Vagina (tissue), 2 donors: ENCODE results near the gene COX5B. TPM values are rescaled to one million over a fixed set of nuclear protein-coding genes. Genes with fewer than 3 reads are reported as not detected.
A peak's percentile ranks its signal among the peaks of the same experiment; 100 is the strongest.

Experiments
- DNase-seq, 2 donors: peaks; one replicate each; pipeline ENCODE4 v3.0.0-alpha.2; 2017; ENCODE audit errors: extremely low spot score in 2 of 2
- H3K27ac ChIP-seq: fragments of 200-600 bp; sonication (generic); one replicate; pipeline ENCODE4 v1.5.1; 2019
- H3K27me3 ChIP-seq: fragments of 200-600 bp; sonication (generic); one replicate; pipeline ENCODE4 v1.5.1; 2019
- H3K36me3 ChIP-seq, 2 donors: fragments of 200-600 bp; sonication (generic); one replicate each; pipeline ENCODE4 v1.5.1; 2017 to 2019
- H3K4me1 ChIP-seq: fragments of 200-600 bp; sonication (generic); one replicate; pipeline ENCODE4 v1.5.1; 2019
- H3K4me3 ChIP-seq, 2 donors: fragments of 200-600 bp; sonication (generic); 1 replicate in 1 of 2; 2 replicates in 1 of 2; pipeline ENCODE4 v1.5.1; 2016 to 2019
- H3K9me3 ChIP-seq: fragments of 200-600 bp; sonication (generic); one replicate; pipeline ENCODE4 v1.5.1; 2019
- POLR2A ChIP-seq, 2 donors: fragments of 450-650 bp; IDR thresholded peaks; one replicate each; pipeline ENCODE4 v1.6.1; 2017; ENCODE audit warnings: antibody characterized with exemption in 2 of 2, mild to moderate bottlenecking in 2 of 2, moderate library complexity in 2 of 2
- POLR2AphosphoS5 ChIP-seq, 2 donors: sonication (generic); formaldehyde crosslinking; IDR thresholded peaks; one replicate each; pipeline ENCODE4 v1.9.0; 2017; ENCODE audit warnings: antibody characterized with exemption in 2 of 2, mild to moderate bottlenecking in 2 of 2, low read depth in 1 of 2; ENCODE audit not compliant: insufficient read depth in 1 of 2
- intact Hi-C: fragments of 100-400 bp; cut with DNase I; formaldehyde crosslinking; loops from one replicate; pipeline ENCODE4 v1.15.1; 2023
- total RNA-seq: library from RNA; depleted of rRNA; stranded (reverse); fragments of >200 nt; gene quantifications from one replicate; pipeline ENCODE4 v1.2.3, GENCODE V29; 2016
- TF ChIP-seq, protein P1 (sequence below), 3 experiments: fragments of 450-650 bp in 2 of 3; fragments of 200-600 bp in 1 of 3; sonication (generic) in 1 of 3; IDR thresholded peaks; one replicate each; pipeline ENCODE4 v1.5.1; 2017 to 2019; ENCODE audit warnings: antibody characterized with exemption in 3 of 3, mild to moderate bottlenecking in 2 of 3, moderate library complexity in 2 of 3

Gene COX5B
- total RNA-seq, 1 donor from 2014 or later = 481 TPM

DNA sequence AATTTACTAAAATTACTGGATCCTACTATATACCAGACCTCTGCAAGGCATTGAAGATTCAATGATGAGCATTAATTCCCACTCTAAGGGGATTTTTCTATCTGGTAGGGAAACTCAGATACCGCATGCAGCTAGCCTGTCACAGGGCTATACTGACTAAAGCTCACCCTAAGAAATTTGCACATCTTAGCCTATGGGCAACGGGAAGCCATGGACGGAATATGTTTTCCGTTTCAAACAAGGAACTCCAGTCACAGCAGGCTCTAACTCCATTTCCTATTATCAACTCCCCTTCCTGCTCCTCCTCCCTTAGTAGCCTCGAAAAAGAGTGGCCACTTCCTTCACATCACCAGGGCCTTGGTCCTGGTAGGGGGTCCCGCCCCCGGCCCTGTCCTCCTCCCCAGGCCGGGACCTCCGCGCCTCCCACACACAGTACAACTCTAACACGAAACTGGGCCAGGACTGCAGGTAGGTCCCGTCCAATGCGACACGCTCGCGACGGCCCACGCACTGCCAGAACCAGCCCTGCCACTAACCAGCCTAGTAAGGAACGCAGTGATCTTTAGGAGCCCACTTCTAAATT is 659 bp upstream of the COX5B start:
- Histone ChIP-seq H3K4me3 (peak overlapping the region; percentile 74 to 97), H3K9me3 (no peaks in the 10 kb centered on the region), H3K27ac (peak overlapping the region; percentile 96), H3K36me3 (peaks cover 0 to 23% of the 10 kb centered on the region in 2 donors), H3K27me3 (no peaks in the 10 kb centered on the region), H3K4me1 (peaks cover 21% of the 10 kb centered on the region)
- TF ChIP-seq POLR2AphosphoS5 (IDR thresholded peaks at IDR 0.05; ENCODE audit: insufficient read depth in 1 of 2, low read depth in 1 of 2) (no peak), POLR2A (IDR thresholded peaks at IDR 0.05) (no peak)
- TF ChIP-seq, protein P1, sequence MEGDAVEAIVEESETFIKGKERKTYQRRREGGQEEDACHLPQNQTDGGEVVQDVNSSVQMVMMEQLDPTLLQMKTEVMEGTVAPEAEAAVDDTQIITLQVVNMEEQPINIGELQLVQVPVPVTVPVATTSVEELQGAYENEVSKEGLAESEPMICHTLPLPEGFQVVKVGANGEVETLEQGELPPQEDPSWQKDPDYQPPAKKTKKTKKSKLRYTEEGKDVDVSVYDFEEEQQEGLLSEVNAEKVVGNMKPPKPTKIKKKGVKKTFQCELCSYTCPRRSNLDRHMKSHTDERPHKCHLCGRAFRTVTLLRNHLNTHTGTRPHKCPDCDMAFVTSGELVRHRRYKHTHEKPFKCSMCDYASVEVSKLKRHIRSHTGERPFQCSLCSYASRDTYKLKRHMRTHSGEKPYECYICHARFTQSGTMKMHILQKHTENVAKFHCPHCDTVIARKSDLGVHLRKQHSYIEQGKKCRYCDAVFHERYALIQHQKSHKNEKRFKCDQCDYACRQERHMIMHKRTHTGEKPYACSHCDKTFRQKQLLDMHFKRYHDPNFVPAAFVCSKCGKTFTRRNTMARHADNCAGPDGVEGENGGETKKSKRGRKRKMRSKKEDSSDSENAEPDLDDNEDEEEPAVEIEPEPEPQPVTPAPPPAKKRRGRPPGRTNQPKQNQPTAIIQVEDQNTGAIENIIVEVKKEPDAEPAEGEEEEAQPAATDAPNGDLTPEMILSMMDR (IDR thresholded peaks at IDR 0.05) = no peak
- DNase-seq = no peak
- intact Hi-C loops = no loop called here

- DNase-seq = no peak
- Histone ChIP-seq H3K27me3 (no peaks in the 10 kb centered on the region), H3K27ac (peak overlapping the region; percentile 96), H3K4me1 (peaks cover 21% of the 10 kb centered on the region), H3K36me3 (peaks cover 0 to 24% of the 10 kb centered on the region in 2 donors), H3K9me3 (no peaks in the 10 kb centered on the region), H3K4me3 (peak overlapping the region; percentile 74 to 97)
- no peak for TF ChIP-seq POLR2A (IDR thresholded peaks at IDR 0.05)
- TF ChIP-seq, protein P1 (IDR thresholded peaks at IDR 0.05) = no peak
- TF ChIP-seq POLR2AphosphoS5 (IDR thresholded peaks at IDR 0.05; ENCODE audit: insufficient read depth in 1 of 2, low read depth in 1 of 2) = no peak
- intact Hi-C loops = no loop called here
Observed at GRCh38 chr2:97646977-97647376, 1.1 kb downstream of the COX5B start.

GRCh38 chr2:97651114-97651513 is 5.3 kb downstream of the COX5B start:
- Histone ChIP-seq H3K27ac (no peak overlapping the region), H3K9me3 (no peaks in the 10 kb centered on the region), H3K36me3 (peaks cover 0 to 24% of the 10 kb centered on the region in 2 donors), H3K4me3 (no peak overlapping the region), H3K4me1 (peaks cover 13% of the 10 kb centered on the region), H3K27me3 (no peaks in the 10 kb centered on the region)
- no peak for TF ChIP-seq POLR2A (IDR thresholded peaks at IDR 0.05)
- no peak for TF ChIP-seq POLR2AphosphoS5 (IDR thresholded peaks at IDR 0.05; ENCODE audit: insufficient read depth in 1 of 2, low read depth in 1 of 2)
- TF ChIP-seq, protein P1 (IDR thresholded peaks at IDR 0.05) = no peak
- intact Hi-C loops = no loop called here
- no peak for DNase-seq

- no peak overlapping the region for H3K27ac ChIP-seq
- H3K4me3 ChIP-seq = no peak overlapping the region
- no peak for DNase-seq
- intact Hi-C loops = no loop called here
- H3K27me3 ChIP-seq = no peaks in the 10 kb centered on the region
- peaks cover 0 to 32% of the 10 kb centered on the region in 2 donors for H3K36me3 ChIP-seq
- TF ChIP-seq POLR2AphosphoS5 (IDR thresholded peaks at IDR 0.05; ENCODE audit: insufficient read depth in 1 of 2, low read depth in 1 of 2) = no peak
- TF ChIP-seq, protein P1 (IDR thresholded peaks at IDR 0.05) = no peak
- TF ChIP-seq POLR2A (IDR thresholded peaks at IDR 0.05) = no peak
- no peaks in the 10 kb centered on the region for H3K9me3 ChIP-seq
- H3K4me1 ChIP-seq = no peaks in the 10 kb centered on the region
Observed at GRCh38 chr2:97653473-97653872, 7.6 kb downstream of the COX5B start.

- Histone ChIP-seq H3K9me3 (no peaks in the 10 kb centered on the region), H3K4me1 (no peaks in the 10 kb centered on the region), H3K36me3 (peaks cover 0 to 34% of the 10 kb centered on the region in 2 donors), H3K27me3 (no peaks in the 10 kb centered on the region), H3K27ac (no peak overlapping the region), H3K4me3 (no peak overlapping the region)
- no peak for TF ChIP-seq POLR2AphosphoS5 (IDR thresholded peaks at IDR 0.05; ENCODE audit: insufficient read depth in 1 of 2, low read depth in 1 of 2)
- no peak for DNase-seq
- intact Hi-C loops = no loop called here
Observed at GRCh38 chr2:97653874-97654273, 8.0 kb downstream of the COX5B start.
